GM03348 (cell line): ENCODE measurements around the gene RRP9.
A peak's percentile ranks its signal among the peaks of the same experiment; 100 is the strongest.
"Not testable (repeated sequence)": the region's sequence is repeated elsewhere in the genome, so short reads cannot be mapped to it uniquely, and the experiment has no call there.

Experiments used
- DNase-seq: peaks from one replicate; pipeline ENCODE4 v3.0.0; 2012; ENCODE audit warnings: low spot score

RRP9 gene

DNA sequence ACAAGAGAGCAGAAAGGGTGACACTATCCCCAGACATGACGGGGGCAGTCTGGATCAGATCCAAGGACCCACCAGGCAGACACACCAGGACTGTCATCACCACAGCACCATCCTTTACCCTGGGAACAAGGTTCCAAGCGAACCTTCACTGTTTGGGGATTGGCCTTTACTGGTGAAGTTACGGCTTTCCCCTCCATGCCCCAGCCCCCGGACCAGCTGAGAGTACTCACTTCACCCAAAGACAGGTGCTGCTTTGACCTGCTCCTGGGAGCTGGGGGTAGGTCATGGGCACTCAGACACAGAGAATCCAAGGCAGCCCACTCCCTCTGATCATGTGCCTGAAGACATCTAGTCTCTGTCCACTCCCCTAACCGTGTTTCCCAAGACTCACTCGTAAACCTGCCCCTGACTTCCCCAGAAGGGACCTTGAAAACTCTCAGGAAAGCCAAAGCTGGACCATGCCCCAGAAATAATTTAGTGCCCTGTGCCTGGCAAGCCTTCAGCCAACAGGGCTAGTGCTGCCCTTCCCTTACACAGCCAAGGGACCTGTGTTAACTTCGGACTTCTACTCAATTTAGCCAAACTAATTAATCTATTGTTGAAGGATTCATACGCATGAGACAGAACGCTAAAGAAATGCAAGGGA, 2.8 kb downstream of the RRP9 start:
- DNase-seq, result no peak

DNA sequence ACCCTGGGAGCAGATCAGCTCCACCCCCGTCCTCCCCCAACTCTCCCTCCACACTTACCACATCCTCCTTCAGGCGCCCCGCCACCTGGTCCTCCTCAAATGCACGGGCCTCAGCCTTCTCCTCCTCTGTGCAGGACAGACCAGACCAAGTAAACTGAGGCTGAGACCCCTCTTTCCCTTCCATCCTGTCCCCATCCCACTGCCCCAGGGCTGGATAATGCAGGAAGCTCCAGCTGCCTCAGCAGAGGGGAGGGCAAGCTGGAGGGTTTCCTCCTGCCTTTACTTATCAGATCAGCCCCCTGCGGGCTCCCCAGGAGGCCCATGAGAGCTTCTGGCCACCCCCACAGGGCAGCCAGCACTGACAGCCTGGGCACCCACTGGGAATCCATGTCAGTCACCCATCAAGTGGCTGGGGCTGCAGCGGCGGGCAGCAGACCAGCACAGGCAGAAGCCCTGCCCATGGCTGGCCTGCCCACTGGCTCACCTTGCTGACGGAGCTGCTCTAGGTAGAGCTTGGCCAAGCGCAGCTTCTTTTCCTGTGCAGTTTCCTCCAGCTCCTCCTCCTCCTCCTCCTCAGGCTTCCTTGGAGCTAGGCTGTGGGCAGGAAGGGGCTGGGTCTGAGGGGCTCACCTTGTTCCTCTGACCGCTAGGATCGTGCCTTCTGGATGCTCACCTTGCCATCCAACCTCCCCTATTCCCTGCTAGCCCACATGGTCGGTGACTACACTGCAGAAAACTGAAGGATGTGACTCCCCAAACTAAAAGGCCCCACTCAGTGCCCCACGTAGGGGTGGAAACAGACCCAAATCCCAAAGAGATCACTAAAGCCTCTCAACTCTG, 3.9 kb downstream of the RRP9 start:
- no peak for DNase-seq

DNA sequence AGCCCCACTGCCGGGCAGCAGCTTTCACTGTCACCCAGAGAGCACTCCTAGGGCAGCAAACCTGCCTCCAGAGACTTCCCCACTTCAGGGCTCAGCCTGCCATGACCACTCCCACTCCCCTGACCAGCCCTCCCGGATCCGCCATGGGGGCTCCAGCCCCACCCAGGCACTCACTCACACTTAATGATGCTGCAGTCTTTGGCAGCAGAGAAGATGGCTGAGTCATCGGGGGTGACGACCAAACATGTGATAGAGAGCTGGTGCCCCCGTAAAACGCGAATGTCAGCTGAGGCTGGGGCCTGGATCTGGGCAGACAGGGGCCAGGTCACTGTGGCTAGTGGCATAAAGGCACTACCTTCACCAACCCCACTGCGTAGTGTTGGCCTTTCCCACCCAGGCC, 4.7 kb downstream of the RRP9 start:
- no peak for DNase-seq

- DNase-seq, result no peak
Measured at GRCh38 chr3:51935886-51936755, 5.6 kb downstream of the RRP9 start.

DNA sequence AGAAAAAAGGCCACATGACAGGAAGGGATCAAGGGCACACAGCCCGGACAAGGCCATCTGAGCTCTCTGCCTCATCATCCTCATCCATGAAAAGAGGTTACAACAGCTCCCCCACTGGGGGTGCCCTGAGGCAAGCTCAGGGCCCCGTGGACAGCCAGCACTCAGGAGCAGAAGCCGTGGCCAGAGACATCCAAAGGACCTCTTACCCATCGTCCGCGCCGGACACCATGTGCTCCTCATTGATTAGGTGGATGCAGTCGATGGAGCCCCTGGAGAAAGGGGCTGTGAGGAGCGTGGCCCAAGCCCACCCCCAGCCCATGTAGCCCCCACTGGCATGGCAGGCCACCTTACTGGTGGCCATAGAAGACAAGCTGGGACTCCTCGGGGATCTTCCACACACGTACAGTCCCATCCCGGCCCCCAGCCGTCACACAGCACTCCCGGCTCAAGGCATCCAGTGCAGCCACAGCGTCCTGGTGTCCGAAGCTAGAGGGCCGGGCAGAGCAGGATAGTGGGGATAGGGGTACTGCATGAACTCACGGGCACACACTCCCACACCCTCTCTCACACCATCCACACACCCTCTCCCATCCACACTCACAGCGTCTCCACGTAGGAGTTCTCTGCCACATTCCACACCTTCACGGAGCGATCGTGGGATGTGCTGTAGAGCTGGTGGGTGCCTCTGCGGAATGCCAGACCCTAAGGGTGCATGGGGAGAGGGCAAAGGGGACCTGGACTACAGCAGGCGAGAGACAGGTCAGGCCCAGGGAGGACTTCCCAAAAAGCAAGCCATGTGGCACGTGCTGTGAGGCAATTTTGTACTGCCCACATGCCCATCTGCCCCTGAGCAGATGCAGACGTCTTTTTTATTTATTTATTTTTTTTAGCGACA, 6.5 kb downstream of the RRP9 start:
- no peak for DNase-seq

GRCh38 chr3:51934139-51934850, 7.4 kb downstream of the RRP9 start:
- DNase-seq, result no peak

- no peak for DNase-seq
Measured at GRCh38 chr3:51933471-51934138, 8.1 kb downstream of the RRP9 start.

- no peak for DNase-seq
Measured at GRCh38 chr3:51932471-51933370, 9.0 kb downstream of the RRP9 start.

GRCh38 chr3:51931756-51932155, 9.9 kb downstream of the RRP9 start:
- DNase-seq, result no peak

DNA sequence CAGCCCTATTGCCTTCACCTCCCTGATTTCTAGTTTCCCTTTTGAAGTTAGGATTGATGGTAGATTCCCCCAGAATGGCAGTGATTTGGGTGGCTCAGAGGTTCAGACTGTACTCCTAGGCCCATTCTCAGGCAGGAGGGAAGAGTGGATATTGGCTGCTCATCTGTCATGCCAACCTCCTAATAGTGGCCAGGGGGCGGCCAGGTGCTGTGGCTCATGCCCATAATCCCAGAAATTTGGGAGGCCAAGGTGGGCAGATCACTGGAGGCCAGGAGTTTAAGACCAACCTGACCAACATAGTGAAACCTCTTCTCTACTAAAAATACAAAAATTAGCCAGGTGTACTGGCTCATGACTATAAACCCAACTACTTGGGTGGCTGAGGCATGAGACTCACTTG, 11.3 kb downstream of the RRP9 start:
- no peak for DNase-seq

GRCh38 chr3:51929420-51930003, 12.2 kb downstream of the RRP9 start:
- peak; percentile 24 for DNase-seq

DNA sequence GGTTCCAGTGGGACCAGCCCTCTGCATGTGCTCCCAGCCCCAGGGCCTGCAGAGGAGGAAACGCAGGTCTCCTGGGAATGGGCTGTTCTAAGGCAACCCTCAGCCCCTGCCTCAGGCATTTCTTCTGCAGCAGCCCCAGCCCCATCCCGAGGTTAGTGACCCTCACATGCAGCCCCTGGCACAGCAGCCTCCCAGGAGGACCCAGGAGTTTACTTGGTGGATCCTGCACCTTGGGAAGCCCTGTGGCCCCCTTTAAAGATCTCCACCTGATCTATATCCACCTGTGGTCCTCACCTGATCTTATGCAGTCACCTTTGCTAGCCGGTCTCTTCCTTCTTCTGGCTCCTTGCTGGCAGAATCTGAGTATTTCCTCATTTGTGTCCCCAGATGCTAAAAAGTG, 12.7 kb downstream of the RRP9 start:
- not testable (repeated sequence) for DNase-seq

DNA sequence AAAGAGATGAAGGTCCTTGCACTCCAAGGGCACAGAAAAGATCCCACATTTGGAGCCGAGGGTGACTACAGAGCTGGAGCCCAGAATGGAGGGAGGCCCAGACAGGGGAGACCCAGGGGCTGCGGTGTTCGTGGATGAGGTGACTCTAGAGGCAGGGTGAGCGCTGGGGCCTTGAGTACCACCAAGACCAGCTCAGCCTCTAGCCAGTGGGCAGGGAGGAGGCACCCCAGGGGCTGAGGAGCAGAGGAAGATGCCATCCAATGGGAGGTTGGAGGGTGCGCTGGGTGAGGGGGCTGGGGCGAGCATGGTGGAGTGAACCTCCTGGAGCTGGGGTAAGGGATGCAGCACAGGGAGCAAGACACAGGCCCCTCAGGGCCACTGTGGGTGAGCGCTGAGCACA, 13.3 kb downstream of the RRP9 start:
- no peak for DNase-seq

GRCh38 chr3:51927061-51927977, 14.4 kb downstream of the RRP9 start:
- DNase-seq, result no peak

- DNase-seq, result no peak
Measured at GRCh38 chr3:51921081-51921578, 20.6 kb downstream of the RRP9 start.

GRCh38 chr3:51916418-51916817, 25.3 kb downstream of the RRP9 start:
- DNase-seq, result no peak

DNA sequence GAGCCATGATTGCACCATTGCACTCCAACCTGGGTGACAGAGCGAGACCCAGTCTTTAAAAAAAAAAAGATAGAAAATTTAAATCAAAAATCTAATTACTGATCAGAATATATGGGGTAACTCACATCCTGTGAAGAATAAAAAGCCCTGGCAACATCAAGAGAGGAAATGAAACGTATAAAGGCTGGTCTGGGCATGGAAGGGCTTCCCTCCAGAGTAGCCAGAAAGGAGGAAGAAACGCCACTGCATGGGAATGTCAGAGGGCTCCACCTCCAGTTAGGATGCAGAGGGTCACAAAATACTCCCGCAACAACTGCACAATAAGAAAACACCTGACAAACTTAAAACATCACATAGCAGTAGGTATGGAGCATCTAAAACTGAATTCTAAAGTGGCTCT, 33.7 kb downstream of the RRP9 start:
- no peak for DNase-seq
